T-helper 2 cell treated with Interferon-gamma antibody and Interleukin-4, amounts not matched to agents 5 μg/mL and 100 μg/mL, for 36 hours (primary cell): ENCODE data around the gene TFPI.
"Not testable (repeated sequence)": the region's sequence is repeated elsewhere in the genome, so short reads cannot be mapped to it uniquely, and the experiment has no call there.

Experiments
- DNase-seq: peaks from one replicate; pipeline ENCODE4 v3.0.0; 2021; ENCODE audit warnings: low spot score
- H3K27ac Mint-ChIP-seq: one replicate; pipeline ENCODE4 v1.8.0; 2021; ENCODE audit warnings: mild to moderate bottlenecking, mixed read lengths
- H3K27me3 Mint-ChIP-seq: one replicate; pipeline ENCODE4 v1.8.0; 2021; ENCODE audit warnings: low read depth, mixed read lengths
- H3K36me3 Mint-ChIP-seq: one replicate; pipeline ENCODE4 v1.8.0; 2021; ENCODE audit warnings: low read depth, mixed read lengths
- H3K4me1 Mint-ChIP-seq: one replicate; pipeline ENCODE4 v1.8.0; 2021; ENCODE audit warnings: low read depth, mixed read lengths
- H3K4me3 Mint-ChIP-seq: one replicate; pipeline ENCODE4 v1.8.0; 2022; ENCODE audit warnings: mild to moderate bottlenecking, moderate library complexity, mixed read lengths
- H3K9me3 Mint-ChIP-seq: one replicate; pipeline ENCODE4 v1.8.0; 2021; ENCODE audit warnings: mixed read lengths

Gene TFPI

DNA sequence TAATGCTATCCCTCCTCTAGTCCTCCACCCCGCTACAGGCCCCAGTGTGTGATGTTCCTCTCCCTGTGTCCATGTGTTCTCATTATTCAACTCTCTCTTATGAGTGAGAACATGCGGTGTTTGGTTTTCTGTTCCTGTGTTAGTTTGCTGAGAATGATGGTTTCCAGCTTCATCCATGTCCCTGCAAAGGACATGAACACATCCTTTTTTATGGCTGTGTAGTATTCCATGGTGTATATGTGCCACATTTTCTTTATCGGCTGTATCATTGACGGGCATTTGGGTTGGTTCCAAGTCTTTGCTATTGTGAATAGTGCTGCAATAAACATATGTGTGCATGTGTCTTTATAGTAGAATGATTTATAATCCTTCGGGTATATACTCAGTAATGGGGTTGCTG is 17.8 kb upstream of the TFPI start:
- H3K36me3 Mint-ChIP-seq, H3K27ac Mint-ChIP-seq, DNase-seq, H3K27me3 Mint-ChIP-seq, H3K9me3 Mint-ChIP-seq, H3K4me1 Mint-ChIP-seq, H3K4me3 Mint-ChIP-seq: not testable (repeated sequence)

DNA sequence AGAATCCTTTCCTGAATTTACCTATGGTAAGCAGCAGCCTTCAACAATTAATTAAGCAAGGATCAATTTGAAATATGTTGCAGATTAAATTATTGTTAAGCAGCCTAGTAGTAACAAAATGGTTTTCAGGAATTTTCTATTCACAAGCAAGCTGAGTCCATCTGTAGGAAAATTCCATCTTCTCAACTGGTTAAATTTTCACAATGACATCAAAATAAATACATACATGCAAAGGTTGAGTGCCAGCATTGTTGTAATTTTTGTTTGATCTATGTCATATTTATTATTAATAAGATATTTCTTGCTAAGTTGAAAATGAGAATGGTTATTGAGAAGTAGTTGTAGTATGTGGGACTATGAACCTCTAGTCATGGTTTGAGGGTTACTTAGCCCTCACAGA is 15.3 kb upstream of the TFPI start:
- Mint-ChIP-seq H3K27ac (no peak overlapping the region), H3K4me1 (no peaks in the 10 kb centered on the region), H3K36me3 (no peaks in the 10 kb centered on the region), H3K4me3 (no peak overlapping the region), H3K27me3 (peaks cover 3% of the 10 kb centered on the region), H3K9me3 (no peaks in the 10 kb centered on the region)
- no peak for DNase-seq

DNA sequence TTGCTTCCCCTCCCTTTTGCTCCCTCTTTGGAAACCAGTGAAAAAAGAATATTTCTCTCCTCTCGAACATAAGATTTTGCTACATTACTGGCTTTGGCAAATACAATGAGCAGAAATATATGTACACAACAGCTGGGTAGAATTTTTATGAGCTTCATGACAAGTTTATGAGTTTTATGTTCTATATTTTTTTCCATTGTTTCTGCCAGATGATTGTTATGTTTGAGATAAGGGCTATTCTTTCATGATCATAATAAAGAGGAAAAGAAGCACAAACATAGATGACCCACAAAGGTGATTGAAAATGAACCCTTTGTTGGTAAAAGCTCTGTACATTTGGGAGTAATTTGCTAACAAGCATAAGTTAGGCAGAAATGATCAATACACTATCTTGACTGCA is 14.8 kb upstream of the TFPI start:
- peaks cover 3% of the 10 kb centered on the region for H3K27me3 Mint-ChIP-seq
- H3K4me1 Mint-ChIP-seq = no peaks in the 10 kb centered on the region
- H3K36me3 Mint-ChIP-seq = no peaks in the 10 kb centered on the region
- H3K9me3 Mint-ChIP-seq = no peaks in the 10 kb centered on the region
- no peak overlapping the region for H3K27ac Mint-ChIP-seq
- no peak for DNase-seq
- H3K4me3 Mint-ChIP-seq = no peak overlapping the region

DNA sequence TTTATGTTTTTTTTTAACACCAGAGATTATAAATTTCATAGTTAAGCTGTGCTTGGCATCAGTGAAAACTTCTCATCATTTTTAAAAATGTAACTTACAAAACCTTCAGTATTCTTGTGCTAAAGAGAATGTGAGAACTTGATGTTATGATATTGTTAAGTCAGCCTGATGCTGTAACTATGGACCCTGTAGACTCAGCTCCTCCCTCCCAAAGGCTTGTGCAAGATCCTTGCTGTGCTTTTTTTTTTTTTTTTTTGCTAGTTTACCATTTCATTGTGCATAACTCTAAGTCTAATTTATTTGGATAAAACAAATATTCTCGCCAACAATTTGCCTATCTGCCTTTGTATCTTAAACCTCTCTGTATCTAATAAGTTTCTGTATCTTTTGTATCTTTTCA is 12.9 kb upstream of the TFPI start:
- Mint-ChIP-seq H3K36me3 (no peaks in the 10 kb centered on the region), H3K27me3 (peaks cover 3% of the 10 kb centered on the region)
- DNase-seq = no peak

DNA sequence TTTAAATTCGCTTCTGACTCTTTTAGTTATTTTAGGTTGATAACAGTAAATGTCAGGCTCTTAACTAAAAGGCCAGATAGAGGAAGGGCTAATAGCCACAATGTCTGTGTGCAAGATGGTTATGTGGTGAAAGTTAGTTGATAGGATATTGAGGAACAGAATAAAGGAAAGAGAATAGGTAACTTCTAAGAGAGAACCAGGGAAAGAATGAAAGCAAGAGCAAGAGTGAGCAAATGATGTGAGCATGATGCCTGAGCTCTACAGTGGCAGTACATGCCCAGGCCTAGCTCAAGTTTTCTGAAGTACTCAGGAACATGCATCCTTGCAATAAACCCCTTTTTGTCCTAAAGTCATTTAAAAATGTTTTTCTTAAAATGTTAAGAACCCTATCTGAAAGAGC is 12.5 kb upstream of the TFPI start:
- Mint-ChIP-seq H3K9me3 (no peaks in the 10 kb centered on the region), H3K27me3 (peaks cover 3% of the 10 kb centered on the region), H3K27ac (no peak overlapping the region), H3K4me3 (no peak overlapping the region), H3K36me3 (no peaks in the 10 kb centered on the region), H3K4me1 (no peaks in the 10 kb centered on the region)
- DNase-seq = no peak

More for the DNA sequence above, 12.9 kb upstream of the TFPI start:
- Mint-ChIP-seq H3K4me3 (no peak overlapping the region), H3K27ac (no peak overlapping the region), H3K4me1 (no peaks in the 10 kb centered on the region), H3K9me3 (no peaks in the 10 kb centered on the region)

DNA sequence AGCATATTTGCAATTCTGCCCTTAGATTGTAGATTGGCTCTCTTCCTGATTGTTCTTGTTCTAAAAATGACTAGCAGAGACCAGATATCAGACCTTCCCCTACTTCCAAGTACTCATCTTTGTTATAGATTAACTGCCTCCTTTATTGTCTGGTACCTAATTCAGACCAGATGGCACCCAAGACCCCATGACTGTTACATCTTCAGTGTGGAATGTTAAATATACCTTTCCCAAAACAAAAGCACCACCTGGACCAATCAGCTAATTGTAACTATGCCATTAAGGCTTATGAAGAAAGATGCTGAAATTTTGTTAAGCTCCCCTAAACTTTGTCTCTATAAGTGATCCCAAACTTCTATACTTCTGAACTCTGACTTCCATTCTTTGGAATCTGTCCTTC is 12.0 kb upstream of the TFPI start:
- DNase-seq = no peak
- Mint-ChIP-seq H3K27ac (no peak overlapping the region), H3K27me3 (peaks cover 3% of the 10 kb centered on the region), H3K4me3 (no peak overlapping the region), H3K36me3 (no peaks in the 10 kb centered on the region), H3K9me3 (no peaks in the 10 kb centered on the region), H3K4me1 (no peaks in the 10 kb centered on the region)

DNA sequence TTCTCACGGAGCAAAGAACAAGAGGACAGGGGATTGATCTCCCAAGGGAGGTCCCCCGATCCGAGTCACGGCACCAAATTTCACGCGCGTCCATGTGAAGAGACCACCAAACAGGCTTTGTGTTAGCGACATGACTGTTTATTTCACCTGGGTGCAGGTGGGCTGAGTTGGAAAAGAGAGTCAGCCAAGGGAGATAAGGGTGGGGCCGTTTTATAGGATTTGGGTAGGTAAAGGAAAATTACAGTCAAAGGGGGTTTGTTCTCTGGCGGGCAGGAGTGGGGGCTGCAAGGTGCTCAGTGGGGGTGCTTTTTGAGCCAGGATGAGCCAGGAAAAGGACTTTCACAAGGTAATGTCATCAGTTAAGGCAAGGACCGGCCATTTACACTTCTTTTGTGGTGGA is 11.4 kb upstream of the TFPI start:
- DNase-seq, H3K27ac Mint-ChIP-seq, H3K4me1 Mint-ChIP-seq, H3K27me3 Mint-ChIP-seq, H3K9me3 Mint-ChIP-seq, H3K4me3 Mint-ChIP-seq, H3K36me3 Mint-ChIP-seq: not testable (repeated sequence)

DNA sequence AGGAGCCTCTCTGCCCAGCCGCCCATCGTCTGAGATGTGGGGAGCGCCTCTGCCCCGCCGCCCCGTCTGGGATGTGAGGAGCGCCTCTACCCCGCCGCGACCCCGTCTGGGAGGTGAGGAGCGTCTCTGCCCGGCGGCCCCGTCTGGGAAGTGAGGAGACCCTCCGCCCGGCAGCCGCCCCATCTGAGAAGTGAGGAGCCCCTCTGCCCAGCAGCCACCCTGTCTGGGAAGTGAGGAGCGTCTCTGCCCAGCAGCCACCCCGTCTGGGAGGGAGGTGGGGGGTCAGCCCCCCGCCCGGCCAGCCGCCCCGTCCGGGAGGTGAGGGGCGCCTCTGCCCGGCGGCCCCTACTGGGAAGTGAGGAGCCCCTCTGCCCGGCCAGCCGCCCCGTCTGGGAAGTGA is 2.3 kb upstream of the TFPI start:
- peaks cover 12% of the 10 kb centered on the region for H3K4me1 Mint-ChIP-seq
- H3K36me3 Mint-ChIP-seq, H3K4me3 Mint-ChIP-seq: not testable (repeated sequence)

DNA sequence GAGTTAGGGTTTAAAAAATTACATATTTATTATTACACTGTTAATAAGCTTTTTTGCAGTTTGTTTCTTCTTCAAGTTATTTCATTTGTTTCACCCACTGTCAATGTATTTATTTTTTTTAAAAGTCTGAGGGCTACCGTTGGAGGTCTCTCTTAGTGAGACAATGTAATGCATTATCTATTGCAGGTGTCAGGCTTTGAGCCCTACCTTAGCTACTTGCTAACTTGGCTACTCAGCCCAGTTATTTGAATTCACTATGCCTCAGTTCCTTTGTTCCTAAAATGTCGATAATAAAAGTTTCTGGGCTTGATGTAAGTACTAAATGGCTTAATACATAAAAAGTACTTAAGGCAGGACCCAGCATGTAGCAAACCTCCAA is 458 bp upstream of the TFPI start:
- H3K4me3 Mint-ChIP-seq = no peak overlapping the region
- peaks cover 10% of the 10 kb centered on the region for H3K27me3 Mint-ChIP-seq
- no peaks in the 10 kb centered on the region for H3K9me3 Mint-ChIP-seq
- H3K4me1 Mint-ChIP-seq = peaks cover 12% of the 10 kb centered on the region
- no peak overlapping the region for H3K27ac Mint-ChIP-seq
- no peak for DNase-seq
- no peaks in the 10 kb centered on the region for H3K36me3 Mint-ChIP-seq

More for the DNA sequence above, 2.3 kb upstream of the TFPI start:
- H3K9me3 Mint-ChIP-seq, DNase-seq, H3K27ac Mint-ChIP-seq, H3K27me3 Mint-ChIP-seq: not testable (repeated sequence)

DNA sequence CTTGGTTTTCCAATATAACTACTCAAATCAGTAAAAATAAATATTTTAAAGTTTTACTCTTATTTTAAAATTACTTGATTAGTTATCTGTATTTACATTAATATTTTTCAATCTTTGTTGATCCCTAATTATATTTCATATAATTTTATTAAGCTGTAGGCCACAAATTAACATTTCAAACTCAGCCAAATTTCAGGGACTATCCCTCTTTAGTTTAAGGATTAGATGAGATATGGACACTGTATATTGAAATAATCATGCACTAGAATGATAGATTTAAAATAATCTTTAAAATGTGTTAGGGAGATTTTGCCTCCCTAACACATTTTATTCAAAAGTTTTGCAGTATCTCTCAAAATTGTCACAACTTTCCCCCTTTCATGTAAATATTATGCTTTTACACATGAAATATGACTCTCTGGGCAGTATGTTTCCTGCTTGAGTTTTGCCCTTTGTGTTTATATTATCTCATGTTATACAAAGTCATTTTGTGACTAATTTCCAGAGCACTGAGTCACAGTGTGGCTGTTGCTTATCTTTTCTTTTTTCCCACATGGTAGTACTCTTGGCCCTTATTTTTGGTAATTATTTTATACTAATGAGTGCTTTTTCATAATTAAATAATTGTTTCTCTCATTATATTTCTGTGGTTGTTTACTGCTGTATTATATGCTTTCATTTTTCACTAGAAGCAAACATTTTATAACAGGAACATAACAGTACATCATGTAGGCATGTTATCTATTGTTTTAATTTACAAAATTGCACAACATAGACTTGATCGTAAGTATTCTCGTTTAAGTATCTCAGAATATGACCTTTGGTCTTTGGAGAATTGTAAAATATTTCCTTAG is 1.2 kb downstream of the TFPI start:
- Mint-ChIP-seq H3K4me3 (no peak overlapping the region), H3K27ac (no peak overlapping the region), H3K36me3 (no peaks in the 10 kb centered on the region), H3K4me1 (peaks cover 12% of the 10 kb centered on the region), H3K9me3 (no peaks in the 10 kb centered on the region), H3K27me3 (peaks cover 13% of the 10 kb centered on the region)
- no peak for DNase-seq

DNA sequence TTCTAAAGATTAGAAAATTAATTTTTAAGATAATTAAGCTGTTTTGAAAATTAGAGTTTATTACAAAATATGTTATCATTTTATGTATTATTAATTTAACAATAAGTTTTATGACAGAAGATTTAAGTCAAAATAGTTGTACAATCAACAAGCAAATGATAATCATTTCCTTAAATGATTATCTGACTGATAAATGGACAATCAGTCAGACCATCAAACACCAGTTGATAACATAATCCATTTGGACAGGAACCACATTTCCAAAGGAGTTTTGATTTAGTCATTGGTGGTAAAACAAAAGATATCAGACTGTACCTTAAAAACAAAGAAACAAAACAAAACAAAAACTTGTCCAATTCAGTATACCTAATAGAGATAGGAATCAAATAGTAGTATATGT is 1.9 kb downstream of the TFPI start:
- H3K9me3 Mint-ChIP-seq = no peaks in the 10 kb centered on the region
- no peak for DNase-seq
- peaks cover 12% of the 10 kb centered on the region for H3K4me1 Mint-ChIP-seq
- H3K27me3 Mint-ChIP-seq = peaks cover 17% of the 10 kb centered on the region
- H3K4me3 Mint-ChIP-seq = no peak overlapping the region
- H3K36me3 Mint-ChIP-seq = no peaks in the 10 kb centered on the region
- no peak overlapping the region for H3K27ac Mint-ChIP-seq

DNA sequence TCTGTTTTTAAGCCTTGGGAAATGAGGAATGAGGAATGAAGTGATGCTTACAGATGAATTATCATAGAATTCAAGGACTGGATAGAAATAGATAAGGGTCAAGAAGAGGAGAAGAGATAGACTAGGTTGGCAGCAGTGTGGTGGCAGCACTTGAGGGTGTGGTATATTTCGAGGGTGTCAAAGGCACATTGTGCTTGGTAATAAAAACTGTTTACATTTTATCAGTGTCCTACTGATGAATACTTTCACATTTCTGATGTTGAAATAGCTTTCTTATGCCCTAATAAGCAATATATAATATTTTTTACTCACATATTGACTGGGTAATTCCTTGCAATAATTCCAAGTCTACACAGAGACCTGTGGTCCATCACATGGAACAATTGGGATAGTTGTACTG is 3.4 kb downstream of the TFPI start:
- H3K9me3 Mint-ChIP-seq = no peaks in the 10 kb centered on the region
- DNase-seq = no peak
- no peaks in the 10 kb centered on the region for H3K36me3 Mint-ChIP-seq
- H3K4me1 Mint-ChIP-seq = peaks cover 12% of the 10 kb centered on the region
- peaks cover 23% of the 10 kb centered on the region for H3K27me3 Mint-ChIP-seq
- no peak overlapping the region for H3K27ac Mint-ChIP-seq
- no peak overlapping the region for H3K4me3 Mint-ChIP-seq

DNA sequence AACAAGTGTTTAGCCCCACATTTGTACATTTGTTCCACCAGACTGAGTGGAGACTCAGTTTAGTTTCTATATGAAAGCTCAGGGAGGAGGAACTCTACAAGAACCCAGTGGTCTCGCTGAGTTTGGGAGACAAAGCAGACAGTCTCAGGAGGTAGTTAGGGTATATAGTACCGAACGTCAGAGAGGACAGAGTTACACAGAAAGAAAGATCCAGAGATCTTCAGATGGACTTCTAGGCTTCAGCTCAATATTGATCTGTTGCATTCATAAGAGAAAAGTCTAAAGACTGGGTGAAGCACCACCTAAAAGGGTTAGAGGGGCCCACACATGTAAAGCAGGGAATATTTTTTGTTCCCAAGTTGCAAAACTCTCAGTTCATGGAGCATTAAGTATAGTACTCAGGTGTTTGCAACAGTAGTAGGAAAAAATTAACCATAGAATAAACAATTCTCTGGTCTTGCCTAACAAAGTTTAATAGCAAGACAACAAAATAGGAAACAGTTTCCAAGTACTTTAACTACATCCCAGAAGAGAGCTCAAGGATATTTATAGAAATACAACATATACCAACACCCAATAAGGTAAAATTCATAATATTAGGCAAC is 4.2 kb downstream of the TFPI start:
- H3K9me3 Mint-ChIP-seq = no peaks in the 10 kb centered on the region
- no peak for DNase-seq
- H3K4me3 Mint-ChIP-seq = no peak overlapping the region
- H3K27ac Mint-ChIP-seq = no peak overlapping the region
- H3K27me3 Mint-ChIP-seq = peaks cover 23% of the 10 kb centered on the region
- no peaks in the 10 kb centered on the region for H3K36me3 Mint-ChIP-seq
- H3K4me1 Mint-ChIP-seq = peaks cover 12% of the 10 kb centered on the region

DNA sequence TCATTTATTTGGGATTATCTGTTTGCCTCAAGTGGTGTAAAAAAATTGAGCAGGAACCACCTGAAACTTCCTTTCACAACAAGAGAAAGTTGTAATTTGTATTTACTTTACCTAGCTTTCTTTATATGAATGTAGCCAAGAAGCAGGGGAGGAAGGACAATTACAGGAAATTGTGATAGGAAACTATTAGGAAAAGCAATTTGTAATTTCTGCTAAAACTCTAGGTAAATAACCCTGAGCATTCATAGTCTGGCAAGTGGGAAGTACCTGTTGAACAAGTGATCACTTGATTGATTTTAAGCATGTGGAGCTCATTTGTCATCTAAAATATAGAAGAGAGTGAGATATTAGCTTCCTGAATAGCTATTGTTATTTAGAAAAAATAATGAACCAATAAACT is 5.0 kb downstream of the TFPI start:
- H3K9me3 Mint-ChIP-seq = no peaks in the 10 kb centered on the region

DNA sequence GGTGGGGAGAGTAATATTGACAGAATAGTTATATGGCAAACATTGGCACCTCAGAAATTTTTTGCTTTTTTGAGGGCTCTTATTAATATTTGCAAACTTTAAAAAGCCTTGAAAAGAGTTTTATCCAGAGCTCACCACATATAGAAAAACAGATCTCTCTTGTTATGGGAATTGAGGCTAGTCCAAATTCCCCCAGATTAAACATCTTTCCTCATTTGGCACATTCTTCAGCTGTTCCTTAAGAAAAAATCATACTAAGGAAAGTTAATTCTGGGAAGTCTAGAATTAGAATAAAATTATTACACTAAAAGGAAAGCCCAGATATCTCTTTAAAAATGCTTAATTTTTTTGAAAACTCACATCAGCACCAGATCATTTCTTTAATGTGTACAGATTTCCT is 5.6 kb downstream of the TFPI start:
- H3K9me3 Mint-ChIP-seq = no peaks in the 10 kb centered on the region
- H3K27me3 Mint-ChIP-seq = peaks cover 18% of the 10 kb centered on the region
- no peak for DNase-seq
- H3K4me1 Mint-ChIP-seq = peaks cover 5% of the 10 kb centered on the region
- no peak overlapping the region for H3K27ac Mint-ChIP-seq
- no peaks in the 10 kb centered on the region for H3K36me3 Mint-ChIP-seq
- no peak overlapping the region for H3K4me3 Mint-ChIP-seq

More for the DNA sequence above, 5.0 kb downstream of the TFPI start:
- H3K4me1 Mint-ChIP-seq = peaks cover 7% of the 10 kb centered on the region
- H3K27me3 Mint-ChIP-seq = peaks cover 20% of the 10 kb centered on the region
- DNase-seq = no peak
- no peak overlapping the region for H3K27ac Mint-ChIP-seq
- no peaks in the 10 kb centered on the region for H3K36me3 Mint-ChIP-seq
- H3K4me3 Mint-ChIP-seq = no peak overlapping the region
